ENCODE measurements around the gene RXRA.

- no peak for TF ChIP-seq CTCF (IDR thresholded peaks at IDR 0.05)
- no peak for TF ChIP-seq POLR2A (IDR thresholded peaks at IDR 0.05)
Observed at GRCh38 chr9:134378901-134379338, 52.7 kb downstream of the RXRA start.
